GM18951 (cell line): ENCODE measurements around the gene ARFIP1.

Experiments
- POLR2A ChIP-seq: IDR thresholded peaks from 4 replicates; pipeline ENCODE4 v1.6.1; 2011; ENCODE audit warnings: mild to moderate bottlenecking; ENCODE audit not compliant: insufficient read length, insufficient read depth; ENCODE audit errors: extremely low read depth
- in situ Hi-C: fragments of 300-500 bp; cut with MboI; formaldehyde crosslinking; loops from one replicate; pipeline ENCODE4 v1.12.0; 2022; ENCODE audit warnings: low sequenced_read_pairs, mixed read lengths, inconsistent platforms; ENCODE audit not compliant: unreplicated experiment

The ARFIP1 gene

DNA sequence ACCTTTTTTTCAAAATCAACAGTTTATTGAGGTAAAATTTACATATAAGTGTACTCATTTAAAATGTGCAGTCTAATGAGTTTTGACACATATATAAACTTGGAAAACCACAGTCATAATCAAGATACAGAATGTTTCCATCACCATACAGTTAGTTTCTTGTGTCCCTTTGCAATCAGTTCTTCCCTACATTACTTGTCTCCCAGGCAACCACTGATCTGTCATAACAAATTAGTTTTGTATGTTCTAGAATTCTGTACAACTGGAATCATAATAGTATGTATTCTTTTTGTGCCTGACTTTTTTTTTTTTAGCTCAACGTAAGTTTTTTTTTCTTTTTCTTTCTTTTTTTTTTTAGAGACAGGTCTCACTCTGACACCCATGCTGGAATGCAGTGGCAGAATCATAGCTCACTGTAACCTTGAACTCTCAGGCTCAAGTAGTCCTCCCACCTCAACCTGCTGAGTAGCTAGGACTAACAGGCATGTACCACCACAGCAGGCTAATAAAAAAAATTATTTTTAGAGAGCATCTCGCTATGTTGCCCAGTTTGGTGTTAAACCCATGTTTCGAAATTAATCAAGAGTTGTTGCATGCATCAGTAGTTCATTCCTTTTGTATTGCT is 26.9 kb downstream of the ARFIP1 start:
- in situ Hi-C loops: no loop called here
- TF ChIP-seq POLR2A: no peak

DNA sequence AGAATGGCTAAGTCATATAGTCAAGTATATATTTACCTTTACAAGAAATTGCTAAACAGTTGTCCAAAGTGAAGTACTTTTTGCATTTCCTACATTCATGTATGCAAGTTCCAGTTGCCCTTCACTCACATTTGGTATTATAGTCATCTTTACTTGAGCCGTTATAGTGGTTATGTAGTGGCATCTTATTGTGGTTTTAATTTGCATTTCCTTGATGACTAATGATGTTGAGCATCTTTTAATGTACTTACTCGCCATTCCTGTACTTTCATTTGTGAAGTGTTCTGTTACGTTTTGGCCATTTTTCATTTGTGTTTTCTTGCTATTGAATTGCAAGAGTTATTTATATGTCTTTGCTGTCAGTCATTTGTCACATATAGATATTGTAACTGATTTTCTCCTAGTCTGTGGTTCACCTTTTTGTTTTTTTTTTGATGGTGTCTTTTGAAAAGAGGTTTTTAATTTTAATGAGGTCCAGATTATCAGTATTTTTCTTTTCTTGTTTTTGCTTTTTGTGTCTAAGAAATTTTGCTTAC is 27.6 kb downstream of the ARFIP1 start:
- in situ Hi-C loops: no loop called here

DNA sequence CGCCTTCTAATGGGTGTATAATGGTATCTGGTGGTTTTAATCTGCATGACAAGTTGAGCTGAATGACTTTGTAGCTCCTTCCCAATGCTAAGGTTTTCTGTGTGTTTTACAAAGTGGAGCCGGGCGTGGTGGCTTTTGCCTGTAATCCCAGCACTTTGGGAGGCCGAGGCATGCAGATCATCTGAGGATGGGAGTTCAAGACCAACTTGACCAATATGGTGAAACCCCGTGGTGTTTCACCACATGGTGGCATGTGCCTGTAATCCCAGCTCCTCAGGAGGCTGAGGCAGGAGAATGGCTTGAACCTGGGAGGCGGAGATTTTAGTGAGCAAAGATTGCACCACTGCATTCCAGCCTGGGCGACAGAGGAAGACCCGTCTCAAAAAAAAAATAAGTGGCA is 28.9 kb downstream of the ARFIP1 start:
- TF ChIP-seq POLR2A: no peak
- in situ Hi-C loops: no loop called here

More for the DNA sequence above, 27.6 kb downstream of the ARFIP1 start:
- TF ChIP-seq POLR2A: no peak

DNA sequence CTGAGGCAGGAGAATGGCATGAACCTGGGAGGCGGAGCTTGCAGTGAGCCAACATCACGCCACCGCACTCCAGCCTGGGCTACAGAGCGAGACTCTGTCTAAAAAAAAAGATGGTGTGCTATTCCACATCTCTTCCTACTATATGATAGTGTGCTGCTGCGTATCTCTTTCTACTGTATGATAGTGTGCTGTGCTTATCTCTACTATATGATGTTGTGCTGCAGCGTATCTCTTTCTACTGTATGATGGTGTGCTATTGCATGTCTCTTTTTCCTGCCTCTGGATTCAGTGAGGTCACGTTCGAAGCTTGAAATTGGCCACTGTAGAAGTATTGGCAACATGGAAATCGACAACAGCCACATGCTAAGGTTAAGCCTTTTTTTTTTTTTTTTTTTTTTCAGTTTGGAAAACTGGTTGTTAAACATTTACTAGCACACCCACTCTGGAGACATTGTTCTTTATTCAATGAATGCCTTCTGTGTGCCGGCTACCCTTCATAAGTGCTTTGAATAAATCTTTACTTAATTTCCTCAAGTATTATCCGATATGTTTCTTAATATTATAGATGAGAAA is 31.0 kb downstream of the ARFIP1 start:
- in situ Hi-C loops: no loop called here
- no peak for TF ChIP-seq POLR2A

DNA sequence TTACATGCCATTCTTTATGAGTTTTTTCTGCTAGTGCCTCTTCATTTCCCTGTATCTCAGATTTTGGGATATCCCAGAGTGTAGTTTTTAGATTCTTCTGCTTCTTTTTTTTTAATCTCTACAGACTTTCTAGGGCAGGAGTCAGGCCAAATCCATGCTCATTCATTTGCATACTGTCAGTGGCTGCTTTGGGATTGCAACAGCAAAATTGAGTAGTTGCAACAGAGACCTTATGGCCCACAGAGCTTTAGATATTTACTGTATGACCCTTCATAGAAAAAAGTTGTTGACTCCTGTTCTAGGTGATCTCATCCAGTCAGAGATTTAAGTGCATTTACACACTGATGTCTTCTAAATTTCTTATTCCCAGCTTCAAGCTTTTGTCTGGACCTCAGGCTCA is 35.3 kb downstream of the ARFIP1 start:
- in situ Hi-C loops: no loop called here
- no peak for TF ChIP-seq POLR2A

DNA sequence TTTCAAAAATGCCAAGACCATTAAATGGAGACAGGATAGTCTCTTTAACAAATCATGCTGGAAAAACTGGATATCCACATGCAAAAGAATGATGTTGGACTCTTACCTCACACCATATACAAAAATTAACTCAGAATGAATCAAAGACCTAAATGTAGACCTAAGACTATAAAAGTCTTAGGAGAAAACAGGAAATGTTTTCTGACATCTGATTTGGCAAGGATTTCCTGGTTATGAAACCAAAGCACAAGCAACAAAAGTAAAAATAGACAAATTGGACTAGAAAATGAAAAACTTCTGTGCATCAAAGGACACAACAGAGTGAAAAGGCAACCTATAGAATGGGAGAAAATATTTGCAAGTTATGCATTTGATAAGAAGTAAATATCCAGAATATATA is 37.6 kb downstream of the ARFIP1 start:
- no peak for TF ChIP-seq POLR2A
- in situ Hi-C loops: no loop called here

DNA sequence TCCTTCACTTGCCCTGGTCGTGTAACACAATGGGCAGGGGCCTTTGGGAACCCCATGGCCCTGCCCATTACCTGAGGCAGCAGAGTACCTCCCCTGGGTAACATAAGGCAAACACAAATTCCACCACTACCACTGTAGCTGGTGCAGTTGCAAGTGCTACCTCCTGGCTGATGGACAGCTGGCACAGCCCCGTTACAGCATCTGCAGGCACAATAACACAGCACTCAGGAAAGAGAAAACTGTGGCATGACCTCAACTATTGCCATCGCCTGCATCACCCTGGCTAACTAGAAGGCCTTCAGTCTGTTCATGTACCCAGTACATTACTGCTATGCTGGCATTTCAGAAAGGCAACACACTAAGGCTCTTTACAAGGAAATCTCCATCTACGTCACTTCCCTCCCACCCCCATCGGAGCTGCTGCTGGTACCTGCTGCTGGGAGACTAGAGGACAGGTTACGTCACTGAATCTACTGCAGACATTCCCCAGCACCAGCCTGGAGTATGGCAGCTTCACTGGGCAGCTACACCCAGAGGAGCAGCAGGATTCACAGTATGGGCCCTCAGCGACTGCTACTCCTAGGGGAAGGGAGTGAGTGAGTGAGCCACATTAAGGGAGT is 39.4 kb downstream of the ARFIP1 start:
- in situ Hi-C loops: no loop called here
- TF ChIP-seq POLR2A: no peak

DNA sequence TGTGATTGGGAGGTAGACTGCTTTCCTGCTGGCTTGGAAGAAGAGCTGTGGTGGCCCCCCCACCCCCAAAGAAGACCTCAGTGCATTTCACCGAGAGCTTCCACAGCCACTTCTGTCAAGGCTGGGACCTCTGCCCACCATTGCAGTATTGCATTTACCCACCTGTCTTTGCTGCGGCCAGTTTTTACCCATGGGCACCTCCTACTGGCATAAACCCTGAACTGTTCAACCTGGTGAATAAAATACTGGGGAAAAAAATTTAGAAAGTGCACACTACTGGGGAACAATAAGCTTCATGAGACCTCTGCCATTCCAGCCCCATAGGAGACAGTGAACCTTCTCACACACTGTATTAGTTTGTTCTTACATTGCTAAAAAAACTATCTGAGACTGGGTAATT is 40.3 kb downstream of the ARFIP1 start:
- TF ChIP-seq POLR2A: no peak
- in situ Hi-C loops: no loop called here

DNA sequence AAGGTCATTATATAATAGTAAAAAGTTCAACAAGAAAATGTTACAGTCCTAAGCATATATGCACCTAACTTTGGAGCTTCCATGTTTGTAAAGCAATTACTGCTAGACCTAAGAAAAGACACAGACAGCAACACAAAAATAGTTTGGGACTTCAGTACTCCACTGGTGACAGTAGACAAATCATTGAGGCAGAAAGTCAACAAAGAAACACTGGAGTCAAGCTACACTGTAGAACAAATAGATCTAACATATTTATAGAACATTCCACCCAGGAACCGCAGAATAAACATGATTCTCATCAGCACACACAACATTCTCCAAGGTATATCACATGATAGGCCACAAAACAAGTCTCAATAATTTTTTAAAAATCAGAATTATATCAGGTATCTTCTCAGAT is 42.6 kb downstream of the ARFIP1 start:
- no peak for TF ChIP-seq POLR2A
- in situ Hi-C loops: no loop called here

DNA sequence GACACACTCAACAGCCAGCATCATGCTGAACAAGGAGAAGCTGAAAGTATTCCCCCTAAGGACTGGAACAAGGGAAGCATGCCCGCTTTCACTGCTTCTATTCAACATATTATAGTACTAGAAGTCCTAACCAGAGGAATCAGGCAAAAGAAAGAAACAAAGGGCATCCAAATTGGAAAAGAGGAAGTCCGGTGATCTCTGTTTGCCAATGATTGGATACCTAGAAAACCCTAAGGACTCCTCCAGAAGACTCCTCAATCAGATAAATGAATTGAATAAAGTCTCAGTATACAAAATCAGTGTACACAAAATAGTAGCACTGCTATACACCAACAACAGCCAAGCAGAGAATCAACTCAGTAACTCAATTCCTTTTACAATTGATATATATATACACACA is 44.8 kb downstream of the ARFIP1 start:
- TF ChIP-seq POLR2A: no peak
- in situ Hi-C loops: no loop called here

DNA sequence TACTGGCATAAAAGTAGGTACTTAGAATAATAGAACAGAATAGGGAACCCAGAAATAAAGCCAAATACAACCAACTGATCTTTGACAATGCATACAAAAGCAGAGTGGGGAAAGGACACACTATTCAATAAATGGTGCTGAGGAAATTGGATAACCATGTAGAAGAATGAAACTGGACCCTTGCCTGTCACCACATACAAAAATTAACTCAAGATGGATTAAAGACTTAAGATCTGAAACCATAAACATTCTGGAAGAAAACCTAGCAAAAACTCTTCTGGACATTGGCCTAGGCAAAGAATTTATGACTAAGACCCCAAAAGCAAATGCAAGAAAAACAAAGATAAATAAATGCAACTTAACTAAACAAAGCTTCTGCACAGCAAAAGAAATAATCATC is 45.6 kb downstream of the ARFIP1 start:
- in situ Hi-C loops: loop anchor here (25.0 kb wide), 1 partner anchor 262 kb away; no protein-coding TSS in a partner anchor

DNA sequence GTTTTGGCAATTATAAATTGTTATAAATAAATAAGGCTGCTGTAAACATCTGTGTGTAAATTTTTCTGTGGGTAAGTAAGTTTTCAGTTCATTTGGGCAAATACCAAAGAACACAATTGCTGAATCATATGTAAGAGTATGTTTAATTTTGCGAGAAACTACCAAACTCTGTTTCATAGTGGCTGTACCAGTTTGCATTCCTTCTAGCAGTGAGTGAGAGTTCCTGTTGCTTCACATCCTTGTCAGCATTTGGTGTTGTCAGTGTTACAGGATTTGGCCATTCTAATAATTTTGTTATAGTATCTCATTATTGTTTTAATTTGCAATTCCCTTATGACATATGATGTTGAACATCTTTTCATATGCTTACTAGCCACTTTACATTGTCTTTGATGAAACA is 48.4 kb downstream of the ARFIP1 start:
- in situ Hi-C loops: loop anchor here (25.0 kb wide), 1 partner anchor 259 kb away; no protein-coding TSS in a partner anchor
- TF ChIP-seq POLR2A: no peak

More for the DNA sequence above, 45.6 kb downstream of the ARFIP1 start:
- TF ChIP-seq POLR2A: no peak

DNA sequence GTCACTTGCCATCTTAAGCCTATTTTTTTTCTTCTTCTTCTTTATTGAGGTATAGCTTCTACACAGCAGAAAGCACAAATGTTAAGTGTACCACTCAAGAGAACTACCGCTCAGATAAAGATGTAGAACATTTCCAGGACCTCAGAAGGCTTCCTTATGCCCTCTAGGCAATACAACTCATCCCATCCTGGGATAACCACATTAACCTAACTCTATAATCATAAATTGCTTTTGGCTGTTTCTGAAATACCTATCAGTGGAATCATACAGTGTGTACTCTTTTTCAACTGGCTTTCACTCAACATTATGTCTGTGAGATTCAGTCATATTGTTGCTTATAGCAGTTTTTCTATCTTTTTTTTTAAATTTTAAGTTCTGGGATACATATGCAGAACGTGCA is 51.7 kb downstream of the ARFIP1 start:
- in situ Hi-C loops: loop anchor here (25.0 kb wide), 1 partner anchor 256 kb away; no protein-coding TSS in a partner anchor
- no peak for TF ChIP-seq POLR2A

DNA sequence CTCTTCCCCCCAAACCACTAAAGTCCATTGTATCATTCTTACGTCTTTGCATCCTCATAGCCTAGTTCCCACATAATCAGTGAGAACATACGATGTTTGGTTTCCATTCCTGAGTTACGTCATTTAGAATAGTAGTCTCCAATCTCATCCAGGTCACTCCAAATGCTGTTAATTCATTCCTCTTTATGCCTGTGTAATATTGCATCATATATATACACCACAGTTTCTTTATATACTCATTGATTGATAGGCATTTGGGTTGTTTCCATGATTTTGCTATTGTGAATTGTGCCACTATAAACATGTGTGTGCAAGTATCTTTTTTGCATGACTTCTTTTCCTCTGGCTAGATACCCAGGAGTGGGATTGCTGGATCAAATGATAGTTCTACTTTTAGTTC is 57.2 kb downstream of the ARFIP1 start:
- in situ Hi-C loops: loop anchor here (25.0 kb wide), 1 partner anchor 250 kb away; no protein-coding TSS in a partner anchor
- no peak for TF ChIP-seq POLR2A

DNA sequence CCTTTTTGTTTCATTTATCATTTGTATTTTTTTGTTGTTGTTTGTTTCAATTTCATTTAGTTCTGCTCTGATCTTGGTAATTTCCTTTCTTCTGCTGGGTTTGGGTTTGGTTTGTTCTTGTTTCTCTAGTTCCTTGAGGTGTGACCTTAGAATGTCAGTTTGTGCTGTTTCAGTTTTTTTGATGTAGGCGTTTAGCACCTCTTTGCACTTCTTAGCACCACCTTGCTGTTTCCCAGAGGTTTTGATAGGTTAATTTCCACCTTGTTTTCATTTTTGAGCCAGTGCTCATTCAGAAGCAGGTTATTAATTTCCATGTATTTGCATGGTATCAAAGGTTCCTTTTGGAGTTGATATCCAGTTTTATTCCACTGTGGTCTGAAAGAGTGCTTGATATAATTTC is 60.0 kb downstream of the ARFIP1 start:
- in situ Hi-C loops: loop anchor here (25.0 kb wide), 1 partner anchor 248 kb away; no protein-coding TSS in a partner anchor
